22Rv1 (cell line): ENCODE results near the gene NRXN3.

Experiments used
- H3K27ac ChIP-seq: fragments of 450-650 bp; 2 replicates; pipeline ENCODE4 v1.5.1; 2017
- CTCF ChIP-seq: fragments of 450-650 bp; IDR thresholded peaks from 2 replicates; pipeline ENCODE4 v1.5.1; 2017; ENCODE audit warnings: mild to moderate bottlenecking
- ZFX ChIP-seq: fragments of 450-650 bp; IDR thresholded peaks from 2 replicates; pipeline ENCODE4 v1.6.1; 2017; ENCODE audit warnings: antibody characterized with exemption, borderline replicate concordance

Gene NRXN3

GRCh38 chr14:79881299-79881698 is 1711.1 kb downstream of the NRXN3 start:
- TF ChIP-seq ZFX (no peak), CTCF (no peak)
- H3K27ac ChIP-seq = no peak overlapping the region

GRCh38 chr14:79890527-79890926 is 1720.4 kb downstream of the NRXN3 start:
- TF ChIP-seq ZFX = no peak
- TF ChIP-seq CTCF = no peak

GRCh38 chr14:79896009-79896408 is 1725.8 kb downstream of the NRXN3 start:
- no peak overlapping the region for H3K27ac ChIP-seq
- no peak for TF ChIP-seq ZFX
- TF ChIP-seq CTCF = no peak

More at GRCh38 chr14:79890527-79890926, 1720.4 kb downstream of the NRXN3 start:
- no peak overlapping the region for H3K27ac ChIP-seq

- no peak overlapping the region for H3K27ac ChIP-seq
- TF ChIP-seq CTCF (no peak), ZFX (no peak)
Observed at GRCh38 chr14:79899610-79900009, 1729.4 kb downstream of the NRXN3 start.

GRCh38 chr14:79904497-79904896 is 1734.3 kb downstream of the NRXN3 start:
- TF ChIP-seq CTCF (no peak), ZFX (no peak)
- H3K27ac ChIP-seq = no peak overlapping the region

GRCh38 chr14:79906994-79907393 is 1736.8 kb downstream of the NRXN3 start:
- TF ChIP-seq ZFX = no peak
- TF ChIP-seq CTCF = no peak
- no peak overlapping the region for H3K27ac ChIP-seq

GRCh38 chr14:79910086-79910485 is 1739.9 kb downstream of the NRXN3 start:
- TF ChIP-seq CTCF (no peak), ZFX (no peak)
- H3K27ac ChIP-seq = no peak overlapping the region
